Heart left ventricle (tissue), 13 donors: ENCODE results near the gene LIN7C.

Source experiments
- POLR2A ChIP-seq, 2 donors: fragments of 450-650 bp; IDR thresholded peaks; one replicate each; pipeline ENCODE4 v1.6.1; 2017; ENCODE audit warnings: antibody characterized with exemption in 2 of 2, mild to moderate bottlenecking in 2 of 2, moderate library complexity in 2 of 2
- TF ChIP-seq, protein P1 (sequence below), 12 donors: fragments of 200-600 bp; sonication (generic) in 4 of 12; IDR thresholded peaks; one replicate each; pipeline versions ENCODE4 v1.5.0 to v1.8.0; 2018 to 2022; ENCODE audit warnings: antibody characterized with exemption in 12 of 12, mild to moderate bottlenecking in 5 of 12
- donor health status: ischemic (EF 13 %, LVEDD 7.1; RV severe dilation, severe dysfunction).
- donor health status: DM: no; HTN: yes; CAD: no.
- donor health status: DM: no; HTN: no; CAD: no.
- donor health status: ischemic (EF 25% LVEDD 6.9; RV normal size, moderate dysfunction).
- donor health status: ischemic (EF 25% LVEDD 5.7; RV mildly dilated, moderate dysfunction).
- donor health status: ischemic (EF 35%, LVEDD 5.7; RV mildly dilated, moderate dysfunction).
- donor health status: nonischemic (EF 11% LVEDD 7.7; RV severe dilation, severe dysfunction).
- donor health status: DM: yes; HTN: yes; CAD: no.
- donor health status: PGD.
- donor health status: ischemic (EF 29% LVEDD 5.4; RV normal size, mild dysfunction).
- donor health status: nonischemic (EF 23%, LVEDD 6.1; RV moderate dilation, normal function).

DNA sequence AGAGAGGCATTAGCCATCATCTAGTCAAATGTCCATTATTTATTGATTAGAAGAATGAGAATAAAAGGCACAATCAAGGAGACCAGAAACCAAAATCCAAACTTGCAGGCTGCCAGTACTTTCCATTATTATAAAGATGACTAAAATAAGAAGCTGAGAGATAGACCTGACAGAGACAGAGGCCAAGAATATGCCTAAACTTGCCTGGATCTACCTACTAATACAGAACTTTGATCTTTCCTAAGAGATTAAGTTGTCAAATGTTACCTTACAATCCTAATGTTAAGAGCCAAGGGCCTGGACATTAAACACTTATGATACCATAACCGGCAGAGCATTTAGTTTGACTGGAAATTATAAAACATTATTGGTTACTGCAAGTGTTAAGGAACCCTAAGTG lies 40.2 kb downstream of the LIN7C start:
- TF ChIP-seq, protein P1, sequence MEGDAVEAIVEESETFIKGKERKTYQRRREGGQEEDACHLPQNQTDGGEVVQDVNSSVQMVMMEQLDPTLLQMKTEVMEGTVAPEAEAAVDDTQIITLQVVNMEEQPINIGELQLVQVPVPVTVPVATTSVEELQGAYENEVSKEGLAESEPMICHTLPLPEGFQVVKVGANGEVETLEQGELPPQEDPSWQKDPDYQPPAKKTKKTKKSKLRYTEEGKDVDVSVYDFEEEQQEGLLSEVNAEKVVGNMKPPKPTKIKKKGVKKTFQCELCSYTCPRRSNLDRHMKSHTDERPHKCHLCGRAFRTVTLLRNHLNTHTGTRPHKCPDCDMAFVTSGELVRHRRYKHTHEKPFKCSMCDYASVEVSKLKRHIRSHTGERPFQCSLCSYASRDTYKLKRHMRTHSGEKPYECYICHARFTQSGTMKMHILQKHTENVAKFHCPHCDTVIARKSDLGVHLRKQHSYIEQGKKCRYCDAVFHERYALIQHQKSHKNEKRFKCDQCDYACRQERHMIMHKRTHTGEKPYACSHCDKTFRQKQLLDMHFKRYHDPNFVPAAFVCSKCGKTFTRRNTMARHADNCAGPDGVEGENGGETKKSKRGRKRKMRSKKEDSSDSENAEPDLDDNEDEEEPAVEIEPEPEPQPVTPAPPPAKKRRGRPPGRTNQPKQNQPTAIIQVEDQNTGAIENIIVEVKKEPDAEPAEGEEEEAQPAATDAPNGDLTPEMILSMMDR (IDR thresholded peaks at IDR 0.05) = no peak
- no peak for TF ChIP-seq POLR2A (IDR thresholded peaks at IDR 0.05)
